K562 (cell line): Measurements from ENCODE around the gene IGF2BP3. TPM values are rescaled to one million over a fixed set of nuclear protein-coding genes. Genes with fewer than 3 reads are reported as not detected.

Source experiments
- KHSRP ChIP-seq: fragments of 450-650 bp; IDR thresholded peaks from 2 replicates; pipeline ENCODE4 v1.6.1; 2017
- PCBP1 ChIP-seq: fragments of 200-400 bp; formaldehyde crosslinking; IDR thresholded peaks from 2 replicates; pipeline ENCODE4 v1.6.1; 2018; ENCODE audit warnings: mild to moderate bottlenecking, low read depth, low read length; ENCODE audit not compliant: poor library complexity, severe bottlenecking
- SIX5 ChIP-seq, 2 experiments: IDR thresholded peaks; 2 replicates each; pipeline ENCODE4 v1.6.1; 2011; ENCODE audit warnings: low read length in 2 of 2, borderline replicate concordance in 1 of 2, low read depth in 1 of 2, mild to moderate bottlenecking in 1 of 2, moderate library complexity in 1 of 2; ENCODE audit not compliant: insufficient read depth in 1 of 2
- TGIF2 ChIP-seq: sonication (generic); formaldehyde crosslinking; IDR thresholded peaks from 2 replicates; pipeline ENCODE4 v1.8.1; 2022; ENCODE audit warnings: mild to moderate bottlenecking, missing genetic modification reagents, moderate library complexity
- ZNF134 ChIP-seq: fragments of 250-450 bp; sonication (Bioruptor Pico); conservative IDR thresholded peaks from 2 replicates; pipeline ENCODE4 v1.4.0; 2020
- ZNF197 ChIP-seq: fragments of 200-800 bp; sonication (Bioruptor generic); IDR thresholded peaks from 2 replicates; pipeline ENCODE4 v1.6.1; 2016; ENCODE audit warnings: low read depth, missing genetic modification characterization, missing compliant biosample characterization
- ZNF644 ChIP-seq: fragments of 200-800 bp; sonication (Bioruptor generic); IDR thresholded peaks from 2 replicates; pipeline ENCODE4 v1.6.1; 2016; ENCODE audit warnings: low read depth, missing genetic modification characterization, missing compliant biosample characterization
- polyA plus RNA-seq, 8 experiments: library from polyadenylated mRNA; depleted of rRNA in 4 of 8; stranded (reverse) in 5 of 8; unstranded in 3 of 8; fragments of >200 nt; fragmentation: Nextera tagmentation in 2 of 8; fragmentation: Illumina TruSeq in 1 of 8; extraction: Ambion mirVana in 2 of 8; extraction: Trizol in 1 of 8; gene quantifications; 2 replicates each; pipeline versions ENCODE4 v1.2.1 to v1.2.3, GENCODE V29; 2011 to 2014; ENCODE audit warnings: inconsistent platforms in 1 of 8, missing spikeins in 1 of 8
- total RNA-seq, 7 experiments: library from RNA; depleted of rRNA in 6 of 7; stranded (reverse); fragments of >200 nt in 6 of 7; fragmentation: Illumina TruSeq in 2 of 7; extraction: Trizol in 2 of 7; gene quantifications; 2 replicates each; pipeline versions ENCODE4 v1.2.1 to v1.2.3, GENCODE V29; 2011 to 2021; ENCODE audit warnings: low replicate concordance in 1 of 7
- TF ChIP-seq, protein P1 (sequence below), 2 experiments: fragments of 450-650 bp; IDR thresholded peaks; 2 replicates each; pipeline ENCODE4 v1.6.1; 2018; ENCODE audit warnings: mild to moderate bottlenecking in 2 of 2, low read depth in 1 of 2; ENCODE audit not compliant: partially characterized antibody in 2 of 2
- TF ChIP-seq, protein P2 (sequence below): fragments of 200-800 bp; sonication (Bioruptor generic); IDR thresholded peaks from 2 replicates; pipeline ENCODE4 v1.6.1; 2017; ENCODE audit warnings: missing genetic modification characterization, missing compliant biosample characterization

Gene IGF2BP3
- total and polyA plus RNA-seq, 9 of the 15 experiments (the other 6 are each of a cell fraction or from before 2014, with no cell fraction given) = 8.4 to 88.1 (median 61.2) TPM

DNA sequence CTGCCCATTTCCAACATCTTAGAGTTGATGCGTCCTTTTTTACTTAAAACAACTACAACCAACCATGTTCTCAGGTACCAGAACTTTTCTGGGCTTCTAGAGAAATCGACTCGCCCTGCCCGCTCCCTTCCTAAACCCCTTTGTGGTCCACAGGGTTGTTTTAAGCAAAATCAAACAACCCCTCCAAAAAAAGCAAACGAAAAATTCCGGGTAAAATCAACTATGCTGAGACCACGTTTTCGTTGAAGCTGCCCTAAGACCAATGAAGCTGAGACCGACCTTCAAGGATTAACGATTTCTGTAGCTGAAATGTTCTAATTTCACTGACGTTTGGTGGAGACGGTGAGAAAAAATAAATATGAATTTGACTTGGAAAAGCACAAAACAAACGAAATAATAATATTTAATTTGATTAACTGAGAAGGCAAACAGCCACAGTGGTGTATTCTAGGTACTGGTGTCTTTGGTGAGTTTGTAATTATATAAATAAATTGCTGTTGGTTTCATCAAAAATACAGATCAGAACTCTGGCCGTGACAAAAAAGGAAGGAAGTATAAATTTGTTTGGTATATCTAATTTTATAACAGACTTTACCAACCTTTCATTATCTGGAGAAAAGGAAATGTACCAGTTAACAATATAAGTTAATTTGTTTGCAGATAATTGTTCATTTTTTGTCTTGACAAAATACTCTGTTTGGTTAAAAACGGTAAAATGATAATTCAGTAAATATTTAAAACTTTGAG is 4.7 kb upstream of the IGF2BP3 start (continued):
- TF ChIP-seq, protein P1, sequence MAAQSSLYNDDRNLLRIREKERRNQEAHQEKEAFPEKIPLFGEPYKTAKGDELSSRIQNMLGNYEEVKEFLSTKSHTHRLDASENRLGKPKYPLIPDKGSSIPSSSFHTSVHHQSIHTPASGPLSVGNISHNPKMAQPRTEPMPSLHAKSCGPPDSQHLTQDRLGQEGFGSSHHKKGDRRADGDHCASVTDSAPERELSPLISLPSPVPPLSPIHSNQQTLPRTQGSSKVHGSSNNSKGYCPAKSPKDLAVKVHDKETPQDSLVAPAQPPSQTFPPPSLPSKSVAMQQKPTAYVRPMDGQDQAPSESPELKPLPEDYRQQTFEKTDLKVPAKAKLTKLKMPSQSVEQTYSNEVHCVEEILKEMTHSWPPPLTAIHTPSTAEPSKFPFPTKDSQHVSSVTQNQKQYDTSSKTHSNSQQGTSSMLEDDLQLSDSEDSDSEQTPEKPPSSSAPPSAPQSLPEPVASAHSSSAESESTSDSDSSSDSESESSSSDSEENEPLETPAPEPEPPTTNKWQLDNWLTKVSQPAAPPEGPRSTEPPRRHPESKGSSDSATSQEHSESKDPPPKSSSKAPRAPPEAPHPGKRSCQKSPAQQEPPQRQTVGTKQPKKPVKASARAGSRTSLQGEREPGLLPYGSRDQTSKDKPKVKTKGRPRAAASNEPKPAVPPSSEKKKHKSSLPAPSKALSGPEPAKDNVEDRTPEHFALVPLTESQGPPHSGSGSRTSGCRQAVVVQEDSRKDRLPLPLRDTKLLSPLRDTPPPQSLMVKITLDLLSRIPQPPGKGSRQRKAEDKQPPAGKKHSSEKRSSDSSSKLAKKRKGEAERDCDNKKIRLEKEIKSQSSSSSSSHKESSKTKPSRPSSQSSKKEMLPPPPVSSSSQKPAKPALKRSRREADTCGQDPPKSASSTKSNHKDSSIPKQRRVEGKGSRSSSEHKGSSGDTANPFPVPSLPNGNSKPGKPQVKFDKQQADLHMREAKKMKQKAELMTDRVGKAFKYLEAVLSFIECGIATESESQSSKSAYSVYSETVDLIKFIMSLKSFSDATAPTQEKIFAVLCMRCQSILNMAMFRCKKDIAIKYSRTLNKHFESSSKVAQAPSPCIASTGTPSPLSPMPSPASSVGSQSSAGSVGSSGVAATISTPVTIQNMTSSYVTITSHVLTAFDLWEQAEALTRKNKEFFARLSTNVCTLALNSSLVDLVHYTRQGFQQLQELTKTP (IDR thresholded peaks at IDR 0.05; ENCODE audit: low read depth in 1 of 2, partially characterized antibody in 2 of 2) = peak in 1 of 2 experiments; percentile 70
- no peak for TF ChIP-seq ZNF644 (tag)
- no peak for TF ChIP-seq ZNF197
- no peak for TF ChIP-seq KHSRP
- no peak for TF ChIP-seq TGIF2 (CRISPR knock-in tag)
- TF ChIP-seq, protein P2, sequence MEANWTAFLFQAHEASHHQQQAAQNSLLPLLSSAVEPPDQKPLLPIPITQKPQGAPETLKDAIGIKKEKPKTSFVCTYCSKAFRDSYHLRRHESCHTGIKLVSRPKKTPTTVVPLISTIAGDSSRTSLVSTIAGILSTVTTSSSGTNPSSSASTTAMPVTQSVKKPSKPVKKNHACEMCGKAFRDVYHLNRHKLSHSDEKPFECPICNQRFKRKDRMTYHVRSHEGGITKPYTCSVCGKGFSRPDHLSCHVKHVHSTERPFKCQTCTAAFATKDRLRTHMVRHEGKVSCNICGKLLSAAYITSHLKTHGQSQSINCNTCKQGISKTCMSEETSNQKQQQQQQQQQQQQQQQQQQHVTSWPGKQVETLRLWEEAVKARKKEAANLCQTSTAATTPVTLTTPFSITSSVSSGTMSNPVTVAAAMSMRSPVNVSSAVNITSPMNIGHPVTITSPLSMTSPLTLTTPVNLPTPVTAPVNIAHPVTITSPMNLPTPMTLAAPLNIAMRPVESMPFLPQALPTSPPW = no peak
- no peak for TF ChIP-seq SIX5 (IDR thresholded peaks at IDR 0.05; ENCODE audit: borderline replicate concordance in 1 of 2, insufficient read depth in 1 of 2, low read depth in 1 of 2, low read length in 2 of 2)
- no peak for TF ChIP-seq PCBP1
- no peak for TF ChIP-seq ZNF134 (CRISPR knock-in tag)
